Neuron (in vitro differentiated cells): ENCODE measurements around the gene ZNF407.

Source experiments
- H2AFZ ChIP-seq: one replicate; pipeline ENCODE4 v1.6.1; 2013; ENCODE audit warnings: low read depth, mild to moderate bottlenecking, inconsistent platforms, low read length, moderate library complexity
- H3K27me3 ChIP-seq: one replicate; pipeline ENCODE4 v1.6.1; 2013; ENCODE audit warnings: low read length; ENCODE audit not compliant: insufficient read depth
- H3K36me3 ChIP-seq: one replicate; pipeline ENCODE4 v1.6.1; 2013; ENCODE audit warnings: low read length; ENCODE audit not compliant: insufficient read depth
- H3K4me1 ChIP-seq: one replicate; pipeline ENCODE4 v1.6.1; 2013; ENCODE audit warnings: low read length; ENCODE audit not compliant: insufficient read depth
- H3K4me3 ChIP-seq: 2 replicates; pipeline ENCODE4 v1.5.1; 2013; ENCODE audit warnings: mild to moderate bottlenecking, low read length, moderate library complexity
- H3K9me3 ChIP-seq: one replicate; pipeline ENCODE4 v1.6.1; 2013; ENCODE audit warnings: low read length

Gene ZNF407

GRCh38 chr18:74638210-74638609 is 40.5 kb downstream of the ZNF407 start:
- H3K4me3 ChIP-seq = no peak overlapping the region
- no peak overlapping the region for H2AFZ ChIP-seq
- H3K27me3 ChIP-seq = no peaks in the 10 kb centered on the region
- peaks cover 5% of the 10 kb centered on the region for H3K4me1 ChIP-seq
- H3K36me3 ChIP-seq = peaks cover 9% of the 10 kb centered on the region
- no peaks in the 10 kb centered on the region for H3K9me3 ChIP-seq

- Histone ChIP-seq H2AFZ (no peak overlapping the region), H3K4me3 (no peak overlapping the region), H3K36me3 (no peaks in the 10 kb centered on the region), H3K27me3 (no peaks in the 10 kb centered on the region), H3K4me1 (peaks cover 5% of the 10 kb centered on the region), H3K9me3 (no peaks in the 10 kb centered on the region)
Observed at GRCh38 chr18:74644713-74645112, 47.0 kb downstream of the ZNF407 start.

GRCh38 chr18:74645679-74646078 is 48.0 kb downstream of the ZNF407 start:
- H3K4me1 ChIP-seq = peaks cover 5% of the 10 kb centered on the region
- H3K4me3 ChIP-seq = no peak overlapping the region
- no peaks in the 10 kb centered on the region for H3K36me3 ChIP-seq
- no peak overlapping the region for H2AFZ ChIP-seq
- no peaks in the 10 kb centered on the region for H3K9me3 ChIP-seq
- H3K27me3 ChIP-seq = no peaks in the 10 kb centered on the region

GRCh38 chr18:74651327-74652128 is 53.9 kb downstream of the ZNF407 start:
- Histone ChIP-seq H3K4me1 (peaks cover 2% of the 10 kb centered on the region), H3K4me3 (no peak overlapping the region), H2AFZ (no peak overlapping the region), H3K9me3 (no peaks in the 10 kb centered on the region), H3K36me3 (no peaks in the 10 kb centered on the region), H3K27me3 (no peaks in the 10 kb centered on the region)

- Histone ChIP-seq H2AFZ (no peak overlapping the region), H3K4me1 (peaks cover 2% of the 10 kb centered on the region), H3K9me3 (no peaks in the 10 kb centered on the region), H3K4me3 (no peak overlapping the region), H3K27me3 (no peaks in the 10 kb centered on the region), H3K36me3 (no peaks in the 10 kb centered on the region)
Observed at GRCh38 chr18:74652392-74652988, 54.8 kb downstream of the ZNF407 start.

GRCh38 chr18:74654638-74655037 is 57.0 kb downstream of the ZNF407 start:
- no peaks in the 10 kb centered on the region for H3K27me3 ChIP-seq
- no peaks in the 10 kb centered on the region for H3K36me3 ChIP-seq
- no peak overlapping the region for H3K4me3 ChIP-seq
- H2AFZ ChIP-seq = no peak overlapping the region
- no peaks in the 10 kb centered on the region for H3K9me3 ChIP-seq
- peaks cover 2% of the 10 kb centered on the region for H3K4me1 ChIP-seq

GRCh38 chr18:74661008-74661407 is 63.3 kb downstream of the ZNF407 start:
- Histone ChIP-seq H3K9me3 (no peaks in the 10 kb centered on the region), H3K4me3 (no peak overlapping the region), H3K27me3 (no peaks in the 10 kb centered on the region), H3K36me3 (no peaks in the 10 kb centered on the region), H2AFZ (no peak overlapping the region), H3K4me1 (no peaks in the 10 kb centered on the region)

GRCh38 chr18:74661691-74662090 is 64.0 kb downstream of the ZNF407 start:
- H3K27me3 ChIP-seq = no peaks in the 10 kb centered on the region
- no peak overlapping the region for H3K4me3 ChIP-seq
- H3K4me1 ChIP-seq = no peaks in the 10 kb centered on the region
- H3K9me3 ChIP-seq = no peaks in the 10 kb centered on the region
- no peaks in the 10 kb centered on the region for H3K36me3 ChIP-seq
- no peak overlapping the region for H2AFZ ChIP-seq

GRCh38 chr18:74662622-74663021 is 65.0 kb downstream of the ZNF407 start:
- no peaks in the 10 kb centered on the region for H3K27me3 ChIP-seq
- no peaks in the 10 kb centered on the region for H3K9me3 ChIP-seq
- no peak overlapping the region for H2AFZ ChIP-seq
- no peak overlapping the region for H3K4me3 ChIP-seq
- H3K4me1 ChIP-seq = no peaks in the 10 kb centered on the region
- H3K36me3 ChIP-seq = no peaks in the 10 kb centered on the region

GRCh38 chr18:74665346-74665745 is 67.7 kb downstream of the ZNF407 start:
- Histone ChIP-seq H3K36me3 (no peaks in the 10 kb centered on the region), H3K27me3 (no peaks in the 10 kb centered on the region), H3K4me3 (no peak overlapping the region), H3K4me1 (no peaks in the 10 kb centered on the region), H2AFZ (no peak overlapping the region), H3K9me3 (no peaks in the 10 kb centered on the region)

- Histone ChIP-seq H3K4me3 (no peak overlapping the region), H3K27me3 (no peaks in the 10 kb centered on the region), H3K36me3 (no peaks in the 10 kb centered on the region), H2AFZ (no peak overlapping the region), H3K9me3 (no peaks in the 10 kb centered on the region), H3K4me1 (no peaks in the 10 kb centered on the region)
Observed at GRCh38 chr18:74665905-74666304, 68.2 kb downstream of the ZNF407 start.

- H3K9me3 ChIP-seq = no peaks in the 10 kb centered on the region
- H2AFZ ChIP-seq = no peak overlapping the region
- no peaks in the 10 kb centered on the region for H3K4me1 ChIP-seq
- no peaks in the 10 kb centered on the region for H3K36me3 ChIP-seq
- no peak overlapping the region for H3K4me3 ChIP-seq
- no peaks in the 10 kb centered on the region for H3K27me3 ChIP-seq
Observed at GRCh38 chr18:74669136-74669798, 71.6 kb downstream of the ZNF407 start.

- no peak overlapping the region for H3K4me3 ChIP-seq
- H3K9me3 ChIP-seq = peaks cover 2% of the 10 kb centered on the region
- H3K36me3 ChIP-seq = no peaks in the 10 kb centered on the region
- no peaks in the 10 kb centered on the region for H3K4me1 ChIP-seq
- no peak overlapping the region for H2AFZ ChIP-seq
- H3K27me3 ChIP-seq = no peaks in the 10 kb centered on the region
Observed at GRCh38 chr18:74672371-74672770, 74.7 kb downstream of the ZNF407 start.
